ENCODE results near the gene ZNF865. TPM values are rescaled to one million over a fixed set of nuclear protein-coding genes. Genes with fewer than 3 reads are reported as not detected.

ZNF865 gene
- total and polyA plus RNA-seq, 2 of the 8 experiments (the other 6 are each of a cell fraction or from before 2014, with no cell fraction given) = 3.5 to 13.6 TPM

DNA sequence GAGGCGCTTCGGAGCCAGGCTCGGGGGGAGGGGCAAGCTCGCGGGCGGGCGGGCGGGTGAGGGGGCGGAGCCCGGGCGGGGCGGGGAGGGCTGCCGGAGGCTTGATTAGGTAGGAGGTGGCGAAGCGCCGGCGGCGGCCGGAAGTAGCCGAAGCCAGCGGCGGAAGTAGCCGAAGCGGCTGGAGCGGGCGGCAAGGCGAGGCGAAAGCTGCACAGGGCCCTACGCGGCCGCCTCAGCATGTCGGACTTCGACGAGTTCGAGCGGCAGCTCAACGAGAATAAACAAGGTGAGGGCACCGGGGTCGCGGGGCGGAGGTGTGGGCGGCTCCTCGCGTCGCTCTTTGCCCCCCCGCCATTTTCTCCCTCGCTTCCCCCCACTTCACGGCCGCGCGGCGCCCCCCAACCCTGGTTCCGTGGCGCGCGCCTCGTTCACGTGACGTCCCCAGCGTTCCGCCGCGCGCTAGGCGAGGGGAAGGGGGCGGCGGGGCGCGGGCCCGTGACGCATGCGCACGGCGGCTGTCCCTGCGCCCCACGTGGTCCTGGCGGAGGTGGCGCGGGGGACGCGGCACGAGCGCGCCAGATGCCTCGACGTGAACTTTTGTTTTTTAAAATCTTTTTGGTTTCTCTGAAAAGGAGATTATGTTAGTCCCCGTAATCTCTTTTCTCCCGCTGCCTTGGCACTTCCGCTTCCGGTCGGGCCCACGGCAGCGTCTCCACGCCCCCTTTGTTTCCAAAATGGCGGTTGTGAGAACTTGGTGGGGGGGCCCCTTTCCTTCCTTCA lies 49.6 kb downstream of the ZNF865 start, which contains the start of gene U2AF2 (continued):
- TF ChIP-seq, protein P1, sequence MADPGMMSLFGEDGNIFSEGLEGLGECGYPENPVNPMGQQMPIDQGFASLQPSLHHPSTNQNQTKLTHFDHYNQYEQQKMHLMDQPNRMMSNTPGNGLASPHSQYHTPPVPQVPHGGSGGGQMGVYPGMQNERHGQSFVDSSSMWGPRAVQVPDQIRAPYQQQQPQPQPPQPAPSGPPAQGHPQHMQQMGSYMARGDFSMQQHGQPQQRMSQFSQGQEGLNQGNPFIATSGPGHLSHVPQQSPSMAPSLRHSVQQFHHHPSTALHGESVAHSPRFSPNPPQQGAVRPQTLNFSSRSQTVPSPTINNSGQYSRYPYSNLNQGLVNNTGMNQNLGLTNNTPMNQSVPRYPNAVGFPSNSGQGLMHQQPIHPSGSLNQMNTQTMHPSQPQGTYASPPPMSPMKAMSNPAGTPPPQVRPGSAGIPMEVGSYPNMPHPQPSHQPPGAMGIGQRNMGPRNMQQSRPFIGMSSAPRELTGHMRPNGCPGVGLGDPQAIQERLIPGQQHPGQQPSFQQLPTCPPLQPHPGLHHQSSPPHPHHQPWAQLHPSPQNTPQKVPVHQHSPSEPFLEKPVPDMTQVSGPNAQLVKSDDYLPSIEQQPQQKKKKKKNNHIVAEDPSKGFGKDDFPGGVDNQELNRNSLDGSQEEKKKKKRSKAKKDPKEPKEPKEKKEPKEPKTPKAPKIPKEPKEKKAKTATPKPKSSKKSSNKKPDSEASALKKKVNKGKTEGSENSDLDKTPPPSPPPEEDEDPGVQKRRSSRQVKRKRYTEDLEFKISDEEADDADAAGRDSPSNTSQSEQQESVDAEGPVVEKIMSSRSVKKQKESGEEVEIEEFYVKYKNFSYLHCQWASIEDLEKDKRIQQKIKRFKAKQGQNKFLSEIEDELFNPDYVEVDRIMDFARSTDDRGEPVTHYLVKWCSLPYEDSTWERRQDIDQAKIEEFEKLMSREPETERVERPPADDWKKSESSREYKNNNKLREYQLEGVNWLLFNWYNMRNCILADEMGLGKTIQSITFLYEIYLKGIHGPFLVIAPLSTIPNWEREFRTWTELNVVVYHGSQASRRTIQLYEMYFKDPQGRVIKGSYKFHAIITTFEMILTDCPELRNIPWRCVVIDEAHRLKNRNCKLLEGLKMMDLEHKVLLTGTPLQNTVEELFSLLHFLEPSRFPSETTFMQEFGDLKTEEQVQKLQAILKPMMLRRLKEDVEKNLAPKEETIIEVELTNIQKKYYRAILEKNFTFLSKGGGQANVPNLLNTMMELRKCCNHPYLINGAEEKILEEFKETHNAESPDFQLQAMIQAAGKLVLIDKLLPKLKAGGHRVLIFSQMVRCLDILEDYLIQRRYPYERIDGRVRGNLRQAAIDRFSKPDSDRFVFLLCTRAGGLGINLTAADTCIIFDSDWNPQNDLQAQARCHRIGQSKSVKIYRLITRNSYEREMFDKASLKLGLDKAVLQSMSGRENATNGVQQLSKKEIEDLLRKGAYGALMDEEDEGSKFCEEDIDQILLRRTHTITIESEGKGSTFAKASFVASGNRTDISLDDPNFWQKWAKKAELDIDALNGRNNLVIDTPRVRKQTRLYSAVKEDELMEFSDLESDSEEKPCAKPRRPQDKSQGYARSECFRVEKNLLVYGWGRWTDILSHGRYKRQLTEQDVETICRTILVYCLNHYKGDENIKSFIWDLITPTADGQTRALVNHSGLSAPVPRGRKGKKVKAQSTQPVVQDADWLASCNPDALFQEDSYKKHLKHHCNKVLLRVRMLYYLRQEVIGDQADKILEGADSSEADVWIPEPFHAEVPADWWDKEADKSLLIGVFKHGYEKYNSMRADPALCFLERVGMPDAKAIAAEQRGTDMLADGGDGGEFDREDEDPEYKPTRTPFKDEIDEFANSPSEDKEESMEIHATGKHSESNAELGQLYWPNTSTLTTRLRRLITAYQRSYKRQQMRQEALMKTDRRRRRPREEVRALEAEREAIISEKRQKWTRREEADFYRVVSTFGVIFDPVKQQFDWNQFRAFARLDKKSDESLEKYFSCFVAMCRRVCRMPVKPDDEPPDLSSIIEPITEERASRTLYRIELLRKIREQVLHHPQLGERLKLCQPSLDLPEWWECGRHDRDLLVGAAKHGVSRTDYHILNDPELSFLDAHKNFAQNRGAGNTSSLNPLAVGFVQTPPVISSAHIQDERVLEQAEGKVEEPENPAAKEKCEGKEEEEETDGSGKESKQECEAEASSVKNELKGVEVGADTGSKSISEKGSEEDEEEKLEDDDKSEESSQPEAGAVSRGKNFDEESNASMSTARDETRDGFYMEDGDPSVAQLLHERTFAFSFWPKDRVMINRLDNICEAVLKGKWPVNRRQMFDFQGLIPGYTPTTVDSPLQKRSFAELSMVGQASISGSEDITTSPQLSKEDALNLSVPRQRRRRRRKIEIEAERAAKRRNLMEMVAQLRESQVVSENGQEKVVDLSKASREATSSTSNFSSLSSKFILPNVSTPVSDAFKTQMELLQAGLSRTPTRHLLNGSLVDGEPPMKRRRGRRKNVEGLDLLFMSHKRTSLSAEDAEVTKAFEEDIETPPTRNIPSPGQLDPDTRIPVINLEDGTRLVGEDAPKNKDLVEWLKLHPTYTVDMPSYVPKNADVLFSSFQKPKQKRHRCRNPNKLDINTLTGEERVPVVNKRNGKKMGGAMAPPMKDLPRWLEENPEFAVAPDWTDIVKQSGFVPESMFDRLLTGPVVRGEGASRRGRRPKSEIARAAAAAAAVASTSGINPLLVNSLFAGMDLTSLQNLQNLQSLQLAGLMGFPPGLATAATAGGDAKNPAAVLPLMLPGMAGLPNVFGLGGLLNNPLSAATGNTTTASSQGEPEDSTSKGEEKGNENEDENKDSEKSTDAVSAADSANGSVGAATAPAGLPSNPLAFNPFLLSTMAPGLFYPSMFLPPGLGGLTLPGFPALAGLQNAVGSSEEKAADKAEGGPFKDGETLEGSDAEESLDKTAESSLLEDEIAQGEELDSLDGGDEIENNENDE (IDR thresholded peaks at IDR 0.05; ENCODE audit: insufficient replicate concordance, low read length) = no peak
- TF ChIP-seq RXRA (IDR thresholded peaks at IDR 0.05; ENCODE audit: insufficient read depth, low read depth, low read length) (no peak), SIN3A (conservative IDR thresholded peaks at IDR 0.05 in 1 of 2, IDR thresholded peaks at IDR 0.05 in 1 of 2; ENCODE audit: low read depth in 1 of 2, low read length in 2 of 2) (peak; percentile 45 to 80; a peak in 2 of 4 replicates), MAFK (IDR thresholded peaks at IDR 0.05; ENCODE audit: low read depth, low read length) (no peak), JUND (IDR thresholded peaks at IDR 0.05; ENCODE audit: low read length) (no peak), TCF12 (IDR thresholded peaks at IDR 0.05; ENCODE audit: low read depth, low read length) (no peak)

All from H1 (cell line).